Ishikawa (cell line): Measurements from ENCODE around the gene LCP1.

ENCODE experiments used
- CEBPB ChIP-seq: IDR thresholded peaks from 2 replicates; pipeline ENCODE4 v1.6.1; 2012
- CREB1 ChIP-seq: IDR thresholded peaks from 2 replicates; pipeline ENCODE4 v1.6.1; 2012; ENCODE audit warnings: low read depth
- EGR1 ChIP-seq: IDR thresholded peaks from 2 replicates; pipeline ENCODE4 v1.6.1; 2012
- EP300 ChIP-seq: IDR thresholded peaks from 2 replicates; pipeline ENCODE4 v1.6.1; 2012; ENCODE audit warnings: borderline replicate concordance
- MAX ChIP-seq: IDR thresholded peaks from 2 replicates; pipeline ENCODE4 v1.6.1; 2012
- RAD21 ChIP-seq: IDR thresholded peaks from 2 replicates; pipeline ENCODE4 v1.6.1; 2012; ENCODE audit warnings: low read depth
- TAF1 ChIP-seq: IDR thresholded peaks from 2 replicates; pipeline ENCODE4 v1.6.1; 2012; ENCODE audit warnings: low read depth, mild to moderate bottlenecking
- YY1 ChIP-seq: IDR thresholded peaks from 2 replicates; pipeline ENCODE4 v1.6.1; 2012; ENCODE audit warnings: low read depth

DNA sequence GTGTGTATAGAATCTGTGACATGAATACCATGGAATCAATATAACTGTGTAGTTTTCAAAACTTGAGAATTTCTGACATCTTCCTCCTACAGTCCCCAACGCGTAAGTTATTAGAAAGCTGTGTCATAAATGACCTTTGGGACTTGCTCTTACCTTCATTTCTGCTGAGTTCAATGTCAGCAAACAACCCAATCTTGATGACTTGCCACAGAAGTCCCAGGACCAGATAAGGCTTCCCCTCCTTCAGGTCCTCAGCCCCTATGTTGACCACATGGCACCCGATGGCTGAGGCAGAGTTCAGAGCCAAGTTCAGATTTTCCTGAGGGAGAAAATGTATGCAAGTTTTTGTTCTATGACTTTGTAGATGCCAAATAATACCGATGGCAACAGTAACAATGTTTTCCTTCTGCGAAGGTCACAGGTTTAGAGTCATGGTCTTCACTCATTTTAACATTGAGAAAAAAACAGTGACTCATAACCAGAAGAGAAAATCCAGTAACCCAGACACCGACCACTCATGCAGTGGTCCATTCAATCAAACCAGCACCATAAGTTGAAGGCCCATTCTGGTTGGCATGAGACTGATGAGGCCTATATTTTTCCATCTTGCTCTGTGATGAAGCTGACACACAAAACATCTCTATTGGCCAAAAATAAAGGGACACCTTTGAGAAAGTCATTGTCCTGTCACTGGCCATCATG lies 29.2 kb downstream of the LCP1 start:
- no peak for TF ChIP-seq EP300
- TF ChIP-seq RAD21: no peak
- no peak for TF ChIP-seq TAF1
- no peak for TF ChIP-seq YY1
- no peak for TF ChIP-seq CEBPB
- no peak for TF ChIP-seq MAX
- TF ChIP-seq CREB1: no peak
- TF ChIP-seq EGR1: no peak
